ENCODE data around the gene SERPINA10.

SERPINA10 gene, protein sequence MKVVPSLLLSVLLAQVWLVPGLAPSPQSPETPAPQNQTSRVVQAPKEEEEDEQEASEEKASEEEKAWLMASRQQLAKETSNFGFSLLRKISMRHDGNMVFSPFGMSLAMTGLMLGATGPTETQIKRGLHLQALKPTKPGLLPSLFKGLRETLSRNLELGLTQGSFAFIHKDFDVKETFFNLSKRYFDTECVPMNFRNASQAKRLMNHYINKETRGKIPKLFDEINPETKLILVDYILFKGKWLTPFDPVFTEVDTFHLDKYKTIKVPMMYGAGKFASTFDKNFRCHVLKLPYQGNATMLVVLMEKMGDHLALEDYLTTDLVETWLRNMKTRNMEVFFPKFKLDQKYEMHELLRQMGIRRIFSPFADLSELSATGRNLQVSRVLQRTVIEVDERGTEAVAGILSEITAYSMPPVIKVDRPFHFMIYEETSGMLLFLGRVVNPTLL

DNA sequence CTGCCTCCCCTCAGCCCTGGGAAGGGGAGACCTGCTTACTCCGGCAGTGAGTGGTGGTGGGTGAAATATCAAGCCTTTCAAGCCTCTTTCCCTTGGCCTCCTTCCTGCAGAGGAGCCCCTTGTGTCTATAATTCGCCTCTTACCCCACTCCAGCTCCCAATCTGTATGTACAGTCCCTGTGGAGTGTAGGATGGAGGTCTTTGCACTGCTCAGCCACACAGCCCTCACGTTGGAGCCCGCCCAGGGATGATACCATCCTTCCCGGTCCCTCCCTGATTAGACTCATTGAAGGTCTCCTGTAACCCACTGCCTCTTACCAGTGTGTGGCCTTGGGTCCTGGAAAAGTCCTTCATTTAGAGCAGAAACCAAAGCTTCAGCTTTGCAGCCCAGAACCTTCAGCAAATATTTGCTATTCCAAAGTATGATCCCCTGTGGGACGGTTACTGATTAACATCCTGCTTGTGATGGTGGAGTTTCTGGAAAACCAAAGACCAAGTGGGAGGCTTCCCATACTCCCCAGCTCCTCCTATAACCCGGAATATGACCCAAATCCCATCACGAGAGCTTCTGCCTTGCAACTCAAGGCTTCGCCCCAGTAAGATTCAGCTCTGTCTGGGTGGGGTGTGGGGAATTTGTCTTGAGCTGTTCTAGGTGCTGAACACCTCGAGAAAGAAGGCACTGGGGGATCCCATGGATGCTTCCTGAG lies at the start of gene SERPINA10:
TSS of gene SERPINA10 (minus strand) at position 397 of the 706 bp plus-strand sequence. CDS start 2,675 bp downstream, outside the sequence.
- no peak for DNase-seq

DNA sequence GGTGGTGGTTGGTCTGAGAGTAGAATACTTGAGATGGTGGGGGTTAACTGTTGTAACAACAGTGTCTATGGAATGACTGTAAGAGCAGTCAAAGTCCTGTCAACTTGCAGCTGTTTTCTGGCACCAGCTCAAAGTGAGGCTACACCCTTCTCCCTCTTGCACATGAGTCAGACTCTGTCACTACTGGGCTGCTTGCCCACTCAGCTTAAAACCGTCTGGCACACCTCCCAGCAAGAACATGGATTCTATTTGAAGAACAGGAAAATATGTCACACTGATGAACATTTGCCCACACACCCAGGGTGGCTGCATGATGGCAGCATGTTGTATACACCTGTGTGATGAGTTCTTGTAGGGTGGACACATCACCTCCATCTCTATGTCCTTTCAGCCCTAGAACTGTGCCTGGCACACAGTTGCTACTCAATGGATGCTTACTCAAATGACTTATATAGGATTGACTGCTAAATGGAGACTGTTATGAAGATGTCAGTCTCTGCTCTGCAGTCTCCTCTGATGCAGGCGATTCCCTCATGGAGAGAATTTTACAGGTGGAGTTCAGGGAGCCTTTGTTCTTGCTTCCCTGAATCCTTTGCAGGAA lies 49.4 kb upstream of the SERPINA10 start:
- DNase-seq = no peak

DNA sequence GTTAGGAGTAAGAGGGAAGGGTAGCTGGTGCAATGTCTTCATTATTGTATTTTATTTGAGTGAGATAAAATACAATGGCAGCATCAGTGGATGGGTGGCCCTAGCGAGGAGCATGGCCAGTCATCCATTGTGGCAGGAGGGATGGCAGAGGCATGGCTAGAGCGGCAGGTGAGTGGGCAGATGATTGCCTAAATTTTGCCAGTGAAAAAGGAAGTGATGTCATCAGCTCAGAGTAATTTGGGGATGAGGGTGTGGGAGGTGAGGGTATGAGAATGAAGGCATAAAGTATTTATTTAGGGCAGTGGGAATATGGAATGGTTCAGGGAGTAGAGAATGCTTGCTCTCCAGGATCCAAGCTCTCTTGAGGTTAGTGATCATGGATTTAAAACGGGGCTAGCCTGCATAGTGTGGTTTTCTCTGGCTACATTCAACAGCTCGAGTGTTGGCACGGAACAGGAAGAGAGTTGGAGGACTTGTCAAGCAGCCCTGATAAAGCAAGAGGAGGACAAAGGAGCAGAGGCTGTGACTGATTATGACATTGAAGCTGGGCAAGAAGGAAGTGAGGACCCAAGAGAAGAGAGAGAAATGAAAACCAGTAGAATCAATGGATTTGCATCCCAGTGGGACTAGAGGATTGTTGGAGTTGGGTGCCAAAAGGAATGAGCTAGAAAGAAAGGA lies 48.7 kb upstream of the SERPINA10 start:
- DNase-seq = no peak

DNA sequence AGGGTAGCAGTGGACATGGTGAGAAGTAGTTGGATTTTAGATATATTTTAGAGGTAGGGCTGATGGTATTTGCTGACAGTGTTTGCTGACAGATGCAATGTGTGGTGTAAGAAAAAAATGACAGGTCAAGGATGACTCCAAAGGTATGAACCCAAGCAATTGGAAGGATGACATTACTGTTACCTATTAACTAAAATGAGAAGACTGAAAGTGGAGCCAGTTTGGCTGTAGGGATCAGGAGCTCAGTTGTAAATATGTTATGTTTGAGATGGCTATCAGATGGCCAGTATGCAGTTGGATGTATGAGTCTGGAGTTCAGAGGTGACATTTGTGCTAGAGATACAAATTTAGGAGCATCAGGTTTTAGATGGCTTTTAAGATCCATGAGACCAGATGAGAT lies 47.5 kb upstream of the SERPINA10 start:
- no peak for DNase-seq

DNA sequence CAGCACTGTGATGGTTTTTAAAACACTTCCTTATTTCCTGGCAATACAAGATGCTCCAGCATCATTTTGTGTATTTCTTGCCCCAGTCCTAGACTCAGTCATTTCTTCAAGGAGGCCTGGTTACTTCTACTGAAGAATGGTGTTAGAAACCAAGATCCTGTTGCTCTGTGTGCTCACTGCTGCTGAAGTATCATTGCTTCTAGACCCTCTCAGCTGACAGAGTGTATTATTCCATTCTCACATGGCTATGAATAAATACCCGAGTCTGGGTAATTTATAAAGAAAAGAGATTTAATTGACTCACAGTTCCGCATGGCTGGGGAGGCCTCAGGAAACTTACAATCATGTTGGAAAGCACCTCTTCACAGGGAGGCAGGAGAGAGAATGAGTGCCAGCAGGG lies 45.0 kb upstream of the SERPINA10 start:
- DNase-seq = no peak

DNA sequence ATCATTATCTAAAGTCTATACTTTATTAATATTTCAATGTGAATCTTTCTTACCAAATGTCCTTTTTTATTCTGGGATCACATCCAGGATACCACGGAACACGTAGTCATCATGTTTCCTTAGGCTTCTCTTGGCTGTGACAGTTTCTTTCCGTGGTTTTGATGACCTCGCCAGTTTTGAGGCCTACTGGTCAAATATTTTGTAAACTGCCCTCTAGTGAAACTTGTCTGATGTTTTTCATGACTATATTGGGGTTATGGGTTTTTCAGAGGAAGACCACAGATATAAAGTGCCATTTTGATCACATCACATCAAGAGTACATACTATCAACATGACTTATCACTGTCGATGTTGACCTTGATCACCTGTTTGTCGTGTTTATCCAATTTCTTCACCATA lies 44.2 kb upstream of the SERPINA10 start:
- no peak for DNase-seq

DNA sequence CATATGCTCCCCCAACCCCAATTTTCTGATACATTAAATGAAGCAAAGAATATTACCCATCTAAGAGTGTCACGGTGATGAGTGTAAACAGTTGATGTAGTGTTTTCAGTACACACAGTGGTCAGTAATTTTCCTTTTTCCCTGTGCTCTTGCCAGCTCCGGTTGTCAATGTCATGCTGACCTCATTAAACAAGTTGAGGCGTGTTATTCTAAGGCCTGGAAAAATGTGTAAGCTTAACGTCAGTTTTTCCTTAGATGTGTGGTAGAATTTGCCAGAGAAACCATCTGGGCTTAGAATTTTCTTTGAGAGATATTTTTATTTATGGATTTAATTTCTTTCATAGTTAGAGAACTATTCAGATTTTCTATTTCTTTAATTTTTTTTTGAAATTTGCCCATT lies 41.8 kb upstream of the SERPINA10 start:
- DNase-seq = no peak

DNA sequence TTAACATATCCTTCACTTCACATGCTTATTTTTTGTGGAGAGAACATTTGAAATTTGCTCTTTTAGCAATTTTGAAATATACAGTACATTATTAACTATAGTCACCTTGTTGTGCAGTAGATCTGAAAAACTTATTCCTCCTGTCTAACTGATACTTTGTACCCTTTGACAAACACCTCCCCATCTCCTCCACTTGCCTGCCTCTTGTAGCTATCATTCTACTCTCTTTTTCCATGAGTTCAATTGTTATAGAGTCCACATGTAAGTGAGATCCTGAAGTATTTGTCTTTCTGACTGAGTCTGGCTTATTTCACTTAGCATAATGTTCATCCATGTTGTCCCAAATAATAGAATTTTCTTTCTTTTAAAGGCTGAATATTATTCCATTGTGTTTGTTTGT lies 39.5 kb upstream of the SERPINA10 start:
- DNase-seq = no peak

DNA sequence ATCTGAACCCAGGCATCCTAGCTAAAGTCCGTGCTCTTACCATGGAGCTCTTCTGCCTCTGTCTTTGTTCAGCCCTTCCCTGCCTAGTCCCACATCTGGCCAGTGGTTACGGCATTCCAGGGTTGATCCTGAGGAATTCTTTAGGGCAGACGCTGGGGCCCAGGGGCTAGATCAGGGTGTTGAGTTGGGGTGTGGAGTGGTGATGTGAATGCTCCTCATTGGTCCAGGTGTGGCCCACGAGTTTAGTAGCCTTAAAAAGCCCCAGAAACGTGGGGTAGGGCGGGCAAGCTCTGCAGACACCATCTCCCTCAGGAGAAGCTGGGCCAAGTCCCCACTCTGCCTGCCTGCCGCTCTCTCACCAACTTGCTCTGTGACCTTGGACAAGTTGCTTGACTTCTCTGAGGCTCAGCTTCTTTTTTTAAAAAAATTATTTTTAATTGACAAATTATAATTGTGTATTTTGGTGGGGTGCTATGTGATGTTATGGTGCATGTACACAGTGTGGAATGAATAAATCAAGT lies 39.1 kb upstream of the SERPINA10 start:
- no peak for DNase-seq

DNA sequence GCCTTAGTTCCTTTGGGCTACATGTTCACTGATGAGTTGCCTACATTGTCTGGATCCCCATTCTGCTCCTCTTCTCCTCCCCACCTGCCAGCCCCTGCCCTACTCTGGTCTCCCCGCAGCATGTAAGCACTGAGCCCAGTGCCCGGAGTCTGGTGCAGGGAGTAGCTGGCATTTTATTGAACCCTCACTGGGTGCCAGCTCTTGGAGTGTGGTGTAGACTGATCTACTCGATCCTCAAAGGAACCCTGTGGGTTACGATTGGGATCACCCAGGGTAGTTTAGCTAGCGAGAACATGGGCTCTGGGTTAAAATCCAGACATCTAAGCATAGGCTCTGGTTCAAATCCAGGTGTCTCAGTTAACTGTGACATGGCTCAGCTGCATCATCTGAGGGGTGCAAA lies 38.4 kb upstream of the SERPINA10 start:
- DNase-seq = no peak

DNA sequence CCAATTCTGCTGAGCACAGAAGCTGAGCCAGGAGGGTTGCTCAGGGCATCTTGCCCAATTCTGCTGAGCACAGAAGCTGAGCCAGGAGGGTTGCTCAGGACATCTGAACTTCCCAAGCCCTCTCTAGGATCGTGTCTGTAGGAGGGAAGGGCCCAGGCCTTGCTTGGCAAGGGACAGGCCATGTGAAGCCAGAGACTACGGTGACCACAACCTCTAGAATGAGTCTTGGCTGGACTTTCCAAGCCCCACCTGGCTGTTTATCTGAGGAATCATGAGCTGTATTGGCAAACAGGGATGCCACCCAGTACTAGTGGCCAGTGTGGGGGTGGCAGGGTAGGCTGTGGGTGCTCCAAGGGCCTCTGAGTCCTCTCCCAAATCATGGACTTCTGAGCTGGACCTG lies 37.8 kb upstream of the SERPINA10 start:
- DNase-seq = no peak

DNA sequence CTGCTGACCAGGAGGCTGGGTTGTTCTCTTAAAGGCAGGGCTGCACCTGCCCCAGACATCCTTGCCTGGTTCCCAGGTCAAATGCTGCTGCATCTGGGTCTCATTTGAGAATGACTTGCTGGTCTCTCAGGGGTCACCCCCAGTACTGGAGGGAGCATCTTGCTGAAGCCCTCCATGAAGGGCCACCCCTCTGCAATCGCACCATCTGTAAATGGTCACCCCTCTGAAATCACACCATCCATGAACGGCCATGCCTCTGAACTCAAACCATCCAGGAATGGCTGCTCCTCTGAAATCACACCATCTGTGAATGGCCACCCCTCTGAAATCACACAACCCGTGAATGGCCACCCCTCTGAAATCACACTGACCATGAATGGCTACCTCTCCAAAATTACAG lies 37.4 kb upstream of the SERPINA10 start:
- DNase-seq = no peak

DNA sequence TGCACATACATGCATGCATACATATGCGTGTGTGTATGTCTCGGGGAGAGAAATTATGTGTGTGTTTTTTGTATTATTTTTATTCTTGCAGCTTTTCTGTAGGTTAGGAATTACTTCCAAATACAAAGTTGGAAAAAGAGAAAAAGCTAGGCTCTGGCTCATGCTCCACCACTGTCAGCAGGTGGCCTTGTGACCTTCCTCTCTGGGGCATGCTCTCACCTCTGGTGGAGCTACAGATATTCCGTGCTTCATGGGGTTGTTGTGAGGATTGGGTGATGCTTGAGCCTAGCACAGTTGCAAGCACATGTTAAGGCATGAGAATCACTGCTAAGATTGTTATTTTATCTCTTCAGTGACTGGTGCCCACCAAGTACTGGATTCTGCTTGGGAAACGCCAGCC lies 36.8 kb upstream of the SERPINA10 start:
- no peak for DNase-seq

DNA sequence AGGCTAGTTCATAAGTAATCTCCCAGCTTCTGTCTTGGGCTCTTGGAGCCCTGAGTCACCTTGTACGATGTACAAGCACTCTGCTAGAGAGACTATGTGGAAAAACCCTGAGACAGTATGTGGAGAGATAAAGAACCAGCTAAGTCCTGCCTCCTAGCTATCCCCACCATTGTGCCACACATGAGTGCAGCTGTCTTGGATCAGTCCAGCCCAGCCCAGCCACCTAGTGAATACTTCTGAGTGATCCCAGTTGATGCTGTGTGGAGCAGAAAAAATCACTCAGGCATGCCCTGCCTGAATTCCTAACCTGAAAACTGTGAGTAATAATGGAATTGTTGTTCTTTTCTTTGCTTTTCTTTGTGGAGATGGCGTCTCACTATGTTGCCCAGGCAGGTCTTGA lies 35.1 kb upstream of the SERPINA10 start:
- no peak for DNase-seq

DNA sequence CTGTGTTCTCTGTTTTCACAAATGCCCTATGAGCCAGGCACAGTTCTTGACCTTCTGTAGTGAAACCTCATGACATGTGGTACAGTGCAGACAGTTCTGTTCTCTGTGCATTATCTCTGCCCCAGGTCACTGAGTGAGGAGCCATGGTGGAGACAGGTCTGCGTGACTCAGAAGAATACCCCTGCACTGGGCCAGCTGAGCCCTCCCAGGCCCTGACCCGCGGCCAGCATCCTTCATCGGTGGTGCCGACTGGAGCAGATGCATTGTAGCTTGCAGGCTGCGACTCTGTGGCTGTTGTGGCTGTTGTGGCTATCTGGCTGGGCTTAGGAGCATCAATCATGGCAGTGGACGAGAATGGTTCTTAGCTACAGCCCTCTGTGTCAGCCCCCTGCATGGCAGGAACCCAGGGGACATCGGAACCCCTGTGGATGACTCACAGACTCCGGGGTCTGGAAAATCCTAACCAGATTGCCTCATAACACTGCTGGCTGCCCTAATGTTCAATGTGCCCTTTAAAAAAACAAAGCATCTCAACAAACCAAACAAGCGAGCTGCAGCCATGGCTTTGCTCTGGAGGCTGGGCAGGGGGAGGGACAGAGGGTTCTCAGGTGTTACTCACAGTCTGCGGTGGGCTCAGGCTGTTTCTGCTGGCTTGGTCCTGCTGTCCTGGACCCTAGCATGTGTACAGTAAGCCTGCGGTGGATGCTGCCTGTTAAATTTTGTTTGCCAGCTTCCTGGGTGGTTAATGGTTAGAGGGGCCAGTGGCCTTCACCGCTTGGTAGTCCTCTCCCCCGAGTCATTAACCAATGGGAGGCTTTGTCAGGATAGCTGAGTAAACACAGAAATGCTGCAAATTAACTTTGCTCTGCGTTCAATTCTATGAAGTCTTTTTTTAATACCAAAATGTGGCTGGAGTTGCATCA lies 29.8 kb upstream of the SERPINA10 start, which contains the start of gene SERPINA6:
TSS of gene SERPINA6 (minus strand) at position 689 of the 923 bp plus-strand sequence. CDS start 8,688 bp downstream, outside the sequence.
- DNase-seq = no peak

DNA sequence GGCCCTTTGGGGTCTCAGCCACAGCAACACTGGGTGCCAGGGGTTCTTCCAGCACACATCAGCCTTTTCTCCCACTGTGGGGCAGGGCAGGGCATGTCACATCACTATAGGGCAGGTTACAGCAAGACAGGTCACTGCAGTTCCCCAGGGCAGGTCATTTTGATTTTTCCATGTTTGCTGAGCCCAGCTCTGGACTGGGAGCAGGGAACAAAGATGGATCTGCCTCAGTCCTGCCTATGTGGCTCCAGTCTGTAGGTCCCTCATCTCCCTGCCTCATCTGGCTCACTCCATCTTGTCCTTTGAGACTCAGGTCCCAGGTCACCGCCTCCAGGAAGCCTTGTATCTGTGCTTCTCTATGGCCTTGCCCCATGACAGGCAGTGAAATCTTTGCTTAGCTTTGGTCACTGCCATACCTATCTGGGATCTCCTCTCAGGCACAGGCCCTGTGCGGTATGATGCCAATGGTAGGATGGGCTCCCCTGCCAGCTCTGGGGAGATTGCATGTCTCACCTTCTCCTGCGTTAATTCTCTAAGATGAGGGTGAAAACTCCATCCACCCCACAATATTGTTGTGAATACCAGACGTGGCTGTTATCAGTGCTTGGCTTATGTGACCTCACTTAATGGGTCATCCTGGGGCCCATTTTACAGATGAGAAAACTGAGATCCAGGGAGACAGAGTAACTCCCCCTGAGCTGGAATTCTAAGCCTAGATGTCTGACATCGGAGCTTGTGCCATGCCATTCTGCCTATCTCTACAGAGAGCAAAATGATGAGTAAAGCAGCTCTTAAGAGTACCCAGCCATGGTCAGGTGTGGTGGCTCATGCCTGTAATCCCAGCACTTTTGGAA lies 28.6 kb upstream of the SERPINA10 start:
- no peak for DNase-seq

DNA sequence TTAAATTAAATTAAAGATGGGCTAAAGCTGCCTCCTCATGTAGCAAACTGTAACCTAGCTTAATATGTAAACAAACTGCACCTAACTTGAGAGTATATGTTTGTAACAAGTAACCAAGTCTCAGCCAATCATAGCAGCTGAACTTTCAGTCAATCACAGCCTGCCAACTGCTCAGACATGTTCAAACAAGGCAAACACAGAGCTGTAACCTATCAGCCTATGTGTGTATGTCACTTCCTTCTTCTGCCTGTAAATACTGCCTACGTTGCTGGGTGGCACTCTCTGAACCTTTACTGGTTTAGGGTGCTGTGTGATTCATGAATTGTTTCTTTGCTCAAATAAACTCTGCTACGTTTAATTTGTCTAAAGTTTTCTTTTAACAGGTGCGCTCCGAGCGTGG lies 27.2 kb upstream of the SERPINA10 start:
- no peak for DNase-seq

DNA sequence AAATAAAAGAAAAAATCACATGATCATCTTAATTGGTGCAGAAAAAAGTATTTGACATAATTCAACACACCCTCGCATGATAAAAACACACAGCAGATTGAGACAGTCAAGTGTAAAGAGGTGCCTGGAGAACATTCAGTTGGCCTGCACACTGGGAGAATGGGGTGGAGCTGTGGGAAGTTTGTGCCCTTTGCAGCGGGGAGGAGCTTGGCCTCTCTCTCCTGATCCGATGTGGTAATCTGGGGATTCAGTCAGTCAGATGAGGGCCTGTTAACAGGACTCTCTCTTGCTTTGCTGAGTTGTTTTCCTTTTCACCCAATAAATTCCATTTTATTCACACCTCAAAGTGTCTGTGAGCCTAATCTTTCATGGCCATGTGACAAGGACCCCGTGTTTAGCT lies 24.2 kb upstream of the SERPINA10 start:
- no peak for DNase-seq

DNA sequence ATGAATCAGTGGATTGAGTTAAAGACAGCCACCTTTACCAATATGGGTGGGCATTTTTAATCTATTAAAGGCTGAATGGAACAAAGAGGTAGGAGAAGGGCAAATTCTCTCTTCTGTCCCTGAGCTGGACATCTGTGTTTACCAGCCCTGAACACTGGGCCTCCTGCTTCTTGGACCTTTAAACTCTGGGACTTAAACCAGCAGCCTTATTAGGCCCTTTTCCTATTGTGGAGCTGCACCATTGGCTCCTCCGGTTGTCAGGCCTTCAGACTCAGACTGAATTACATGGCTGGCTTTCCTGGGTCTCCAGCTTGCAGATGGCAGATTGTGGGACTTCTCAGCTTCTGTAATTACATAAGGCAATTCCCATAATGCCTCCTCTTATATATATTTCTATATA lies 23.6 kb upstream of the SERPINA10 start:
- DNase-seq = no peak

DNA sequence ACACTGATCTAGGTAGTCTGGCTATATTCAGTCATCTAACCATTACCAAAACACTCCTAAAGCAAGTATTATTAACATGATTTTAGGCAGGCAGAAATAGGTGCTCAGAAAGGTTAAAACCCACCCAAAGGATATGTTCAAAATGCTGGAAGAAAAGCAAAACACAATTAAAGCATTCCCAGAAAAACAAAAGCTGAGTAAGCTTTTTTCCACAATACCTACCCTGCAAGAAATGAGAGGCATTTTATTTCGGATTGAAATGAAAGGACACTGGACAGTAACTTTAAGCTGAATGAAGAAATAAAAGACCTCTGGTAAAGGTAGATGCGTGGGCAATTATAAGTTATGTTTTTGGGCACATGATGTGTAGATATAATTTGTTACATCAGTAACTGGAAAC lies 21.8 kb upstream of the SERPINA10 start:
- no peak for DNase-seq
